Measurements from ENCODE around the gene UBR4.

UBR4 gene

GRCh38 chr1:19038096-19038495 lies 172.0 kb downstream of the UBR4 start:
- Histone ChIP-seq H3K27ac (ENCODE audit: low read length) (no peak overlapping the region), H3K79me2 (ENCODE audit: insufficient read depth, low read length) (no peaks in the 10 kb centered on the region), H3K9me3 (ENCODE audit: insufficient read depth, low read length, severe bottlenecking) (no peaks in the 10 kb centered on the region), H3K36me3 (ENCODE audit: insufficient read depth, low read length) (no peaks in the 10 kb centered on the region), H3K4me1 (ENCODE audit: insufficient read depth, low read length) (no peaks in the 10 kb centered on the region), H4K20me1 (ENCODE audit: insufficient read depth, low read length) (no peaks in the 10 kb centered on the region; the same call in 1 of the 2 replicates), H2AFZ (ENCODE audit: low read depth, low read length) (no peak overlapping the region), H3K4me2 (ENCODE audit: insufficient read depth, low read length) (no peak overlapping the region), H3K4me3 (ENCODE audit: low read depth in 1 of 2, low read length in 2 of 2) (no peak overlapping the region), H3K27me3 (ENCODE audit: insufficient read depth, low read length, poor library complexity) (peaks cover 9% of the 10 kb centered on the region), H3K9ac (ENCODE audit: low read depth, low read length) (no peak overlapping the region)
- ATAC-seq (ENCODE audit: insufficient read depth, low read depth) (no peak), DNase-seq (no peak)
- TF ChIP-seq CTCF (IDR thresholded peaks at IDR 0.05; ENCODE audit: borderline replicate concordance, extremely low read depth, low read length, poor library complexity, severe bottlenecking) (no peak), EZH2 (IDR thresholded peaks at IDR 0.05; ENCODE audit: borderline replicate concordance, low read depth, low read length, severe bottlenecking) (no peak)

GRCh38 chr1:19037659-19038058 lies 172.4 kb downstream of the UBR4 start:
- TF ChIP-seq EZH2 (IDR thresholded peaks at IDR 0.05; ENCODE audit: borderline replicate concordance, low read depth, low read length, severe bottlenecking) (no peak), CTCF (IDR thresholded peaks at IDR 0.05; ENCODE audit: borderline replicate concordance, extremely low read depth, low read length, poor library complexity, severe bottlenecking) (no peak)
- Histone ChIP-seq H3K9ac (ENCODE audit: low read depth, low read length) (no peak overlapping the region), H3K27me3 (ENCODE audit: insufficient read depth, low read length, poor library complexity) (peaks cover 9% of the 10 kb centered on the region), H4K20me1 (ENCODE audit: insufficient read depth, low read length) (no peaks in the 10 kb centered on the region; the same call in 1 of the 2 replicates), H3K36me3 (ENCODE audit: insufficient read depth, low read length) (no peaks in the 10 kb centered on the region), H3K4me1 (ENCODE audit: insufficient read depth, low read length) (no peaks in the 10 kb centered on the region), H3K27ac (ENCODE audit: low read length) (no peak overlapping the region), H3K4me3 (ENCODE audit: low read depth in 1 of 2, low read length in 2 of 2) (no peak overlapping the region), H2AFZ (ENCODE audit: low read depth, low read length) (no peak overlapping the region), H3K4me2 (ENCODE audit: insufficient read depth, low read length) (no peak overlapping the region), H3K9me3 (ENCODE audit: insufficient read depth, low read length, severe bottlenecking) (no peaks in the 10 kb centered on the region), H3K79me2 (ENCODE audit: insufficient read depth, low read length) (no peaks in the 10 kb centered on the region)
- no peak for DNase-seq
- no peak for ATAC-seq (ENCODE audit: insufficient read depth, low read depth)

GRCh38 chr1:19036813-19037605 lies 173.1 kb downstream of the UBR4 start:
- no peak overlapping the region for H3K27ac ChIP-seq (ENCODE audit: low read length)
- H3K4me3 ChIP-seq (ENCODE audit: low read depth in 1 of 2, low read length in 2 of 2), result no peak overlapping the region
- ATAC-seq (ENCODE audit: insufficient read depth, low read depth), result no peak
- no peak overlapping the region for H2AFZ ChIP-seq (ENCODE audit: low read depth, low read length)
- no peaks in the 10 kb centered on the region for H3K79me2 ChIP-seq (ENCODE audit: insufficient read depth, low read length)
- no peak for DNase-seq
- H3K4me1 ChIP-seq (ENCODE audit: insufficient read depth, low read length), result no peaks in the 10 kb centered on the region
- H3K36me3 ChIP-seq (ENCODE audit: insufficient read depth, low read length), result no peaks in the 10 kb centered on the region
- H4K20me1 ChIP-seq (ENCODE audit: insufficient read depth, low read length), result no peaks in the 10 kb centered on the region; the same call in 1 of the 2 replicates
- no peaks in the 10 kb centered on the region for H3K9me3 ChIP-seq (ENCODE audit: insufficient read depth, low read length, severe bottlenecking)
- H3K9ac ChIP-seq (ENCODE audit: low read depth, low read length), result no peak overlapping the region
- TF ChIP-seq EZH2 (IDR thresholded peaks at IDR 0.05; ENCODE audit: borderline replicate concordance, low read depth, low read length, severe bottlenecking) (no peak), CTCF (IDR thresholded peaks at IDR 0.05; ENCODE audit: borderline replicate concordance, extremely low read depth, low read length, poor library complexity, severe bottlenecking) (no peak)
- H3K4me2 ChIP-seq (ENCODE audit: insufficient read depth, low read length), result no peak overlapping the region
- H3K27me3 ChIP-seq (ENCODE audit: insufficient read depth, low read length, poor library complexity), result peaks cover 9% of the 10 kb centered on the region
